Neuronal stem cell (in vitro differentiated cells): ENCODE measurements around the gene CD44.

Experiments used
- DNase-seq: peaks from one replicate; pipeline ENCODE4 v3.0.0-alpha.2; 2013; ENCODE audit warnings: low spot score
- H2AFZ ChIP-seq: one replicate; pipeline ENCODE4 v1.6.1; 2013; ENCODE audit warnings: mild to moderate bottlenecking, low read length, inconsistent platforms
- H2AK5ac ChIP-seq: 2 replicates; pipeline ENCODE4 v1.6.1; 2013; ENCODE audit warnings: low read depth, mild to moderate bottlenecking, inconsistent platforms, low read length, moderate library complexity, mixed read lengths
- H2BK120ac ChIP-seq: 2 replicates; pipeline ENCODE4 v1.6.1; 2013; ENCODE audit warnings: low read depth, mild to moderate bottlenecking, inconsistent platforms, low read length, moderate library complexity, mixed read lengths
- H2BK12ac ChIP-seq: one replicate; pipeline ENCODE4 v1.6.1; 2013; ENCODE audit warnings: low read length, inconsistent platforms
- H2BK15ac ChIP-seq: 2 replicates; pipeline ENCODE4 v1.6.1; 2013; ENCODE audit warnings: mild to moderate bottlenecking, low read length, inconsistent platforms, mixed read lengths
- H2BK5ac ChIP-seq: one replicate; pipeline ENCODE4 v1.6.1; 2013; ENCODE audit warnings: inconsistent platforms, mild to moderate bottlenecking, low read length, moderate library complexity
- H3K14ac ChIP-seq: one replicate; pipeline ENCODE4 v1.6.1; 2013; ENCODE audit warnings: low read length, inconsistent platforms
- H3K18ac ChIP-seq: 2 replicates; pipeline ENCODE4 v1.6.1; 2013; ENCODE audit warnings: low read length, inconsistent platforms
- H3K23ac ChIP-seq: 2 replicates; pipeline ENCODE4 v1.6.1; 2013; ENCODE audit warnings: low read depth, mild to moderate bottlenecking, mixed read lengths, low read length, inconsistent platforms; ENCODE audit not compliant: poor library complexity
- H3K27ac ChIP-seq: replicated peaks from 3 replicates; pipeline ENCODE4 v1.5.1; 2013; ENCODE audit warnings: low read length, inconsistent platforms
- H3K27me3 ChIP-seq, 3 experiments: 2 replicates each; pipeline ENCODE4 v1.6.1; 2013; ENCODE audit warnings: low read length in 3 of 3, mild to moderate bottlenecking in 2 of 3, inconsistent platforms in 1 of 3, low read depth in 1 of 3, mixed read lengths in 1 of 3, moderate library complexity in 1 of 3; ENCODE audit not compliant: control insufficient read depth in 3 of 3, insufficient read depth in 3 of 3
- H3K36me3 ChIP-seq, 2 donors: replicated peaks in 1 of 2; 2 replicates each; pipeline ENCODE4 v1.6.1; 2013; ENCODE audit warnings: low read length in 2 of 2; ENCODE audit not compliant: control insufficient read depth in 2 of 2, insufficient read depth in 2 of 2
- H3K4ac ChIP-seq: 2 replicates; pipeline ENCODE4 v1.6.1; 2013; ENCODE audit warnings: inconsistent platforms, mild to moderate bottlenecking, low read length, moderate library complexity
- H3K4me1 ChIP-seq, 2 donors: 1 replicate in 1 of 2; 2 replicates in 1 of 2; pipeline ENCODE4 v1.6.1; 2013; ENCODE audit warnings: low read length in 2 of 2, low read depth in 1 of 2; ENCODE audit not compliant: control insufficient read depth in 2 of 2, insufficient read depth in 1 of 2
- H3K4me2 ChIP-seq: one replicate; pipeline ENCODE4 v1.6.1; 2013; ENCODE audit warnings: mild to moderate bottlenecking, low read length, inconsistent platforms; ENCODE audit not compliant: insufficient read depth, poor library complexity, severe bottlenecking
- H3K4me3 ChIP-seq, 2 donors: 2 replicates each; pipeline ENCODE4 v1.5.1; 2013; ENCODE audit warnings: low read length in 2 of 2, mild to moderate bottlenecking in 2 of 2, inconsistent platforms in 1 of 2, moderate library complexity in 1 of 2
- H3K79me1 ChIP-seq: one replicate; pipeline ENCODE4 v1.6.1; 2013; ENCODE audit warnings: low read depth, mild to moderate bottlenecking, inconsistent platforms, low read length, moderate library complexity
- H3K9ac ChIP-seq: one replicate; pipeline ENCODE4 v1.6.1; 2013; ENCODE audit warnings: mild to moderate bottlenecking, low read depth, low read length, inconsistent platforms; ENCODE audit not compliant: poor library complexity
- H3K9me3 ChIP-seq, 2 donors: replicated peaks in 1 of 2; 2 replicates each; pipeline versions ENCODE3 to v1.6.1; 2013; ENCODE audit warnings: low read length in 2 of 2, mild to moderate bottlenecking in 2 of 2, inconsistent platforms in 1 of 2, low read depth in 1 of 2, mixed read lengths in 1 of 2, moderate library complexity in 1 of 2; ENCODE audit not compliant: control insufficient read depth in 2 of 2, insufficient read depth in 1 of 2
- H4K8ac ChIP-seq: one replicate; pipeline ENCODE4 v1.6.1; 2013; ENCODE audit warnings: low read depth, mild to moderate bottlenecking, inconsistent platforms, low read length, moderate library complexity
- H4K91ac ChIP-seq: one replicate; pipeline ENCODE4 v1.6.1; 2013; ENCODE audit warnings: low read length, low read depth, mild to moderate bottlenecking, inconsistent platforms; ENCODE audit not compliant: poor library complexity
- WGBS, 2 donors: extraction: QIAGEN DNeasy Blood & Tissue Kit; methylation state at CpG; one replicate each; pipeline ENCODE4 v1.1.7; 2013; ENCODE audit warnings: missing lambda C conversion rate in 2 of 2, mixed read lengths in 1 of 2; ENCODE audit not compliant: insufficient read length in 2 of 2, insufficient replicate concordance in 1 of 2; ENCODE audit errors: extremely low coverage in 2 of 2; 5-methylcytosine and 5-hydroxymethylcytosine counted together

CD44 gene

DNA sequence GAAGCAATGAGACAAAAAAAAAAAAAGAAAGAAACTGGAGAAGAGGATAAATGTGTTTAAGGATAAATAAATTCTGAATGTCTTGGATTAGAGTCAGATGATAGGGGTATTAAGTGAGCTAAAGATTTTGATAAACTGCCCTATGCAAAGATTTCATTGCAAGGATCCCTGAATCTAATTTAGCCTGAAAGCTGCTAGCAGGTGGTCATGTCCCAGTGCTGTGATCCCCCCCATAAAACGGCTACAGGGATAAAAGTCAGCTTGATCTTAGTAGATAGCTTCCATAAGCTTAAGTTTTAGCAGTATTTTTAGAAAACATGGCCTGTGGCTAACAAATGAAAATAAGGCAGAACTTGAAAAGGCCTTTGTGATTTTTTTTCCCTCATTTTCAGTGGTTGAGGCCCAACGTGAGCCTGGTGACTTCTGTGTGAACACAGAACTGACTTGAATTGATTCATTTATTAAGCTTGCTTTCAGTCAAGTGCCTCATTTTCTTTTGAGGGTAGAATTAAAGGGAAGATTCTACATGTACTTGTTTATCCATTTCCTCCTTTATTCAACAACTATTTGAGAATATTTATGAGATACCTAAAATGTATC, 44.5 kb downstream of the CD44 start:
- Histone ChIP-seq H3K9me3 (no peaks in the 10 kb centered on the region), H3K4me3 (no peak overlapping the region), H3K4ac (no peak overlapping the region), H3K36me3 (no peaks in the 10 kb centered on the region), H2AFZ (peak overlapping the region; percentile 60), H3K27me3 (no peaks in the 10 kb centered on the region), H4K91ac (no peak overlapping the region), H3K4me1 (peaks cover 3 to 19% of the 10 kb centered on the region in 2 donors), H2BK12ac (no peak overlapping the region), H3K23ac (no peak overlapping the region), H4K8ac (no peak overlapping the region), H2BK120ac (no peak overlapping the region), H2BK15ac (no peak overlapping the region), H2AK5ac (no peak overlapping the region), H2BK5ac (no peak overlapping the region), H3K18ac (no peak overlapping the region), H3K9ac (no peak overlapping the region), H3K79me1 (no peaks in the 10 kb centered on the region), H3K27ac (no peak overlapping the region), H3K4me2 (no peak overlapping the region), H3K14ac (no peak overlapping the region)
- DNase-seq, result no peak
- no CpG with 5 or more reads among the region's 2 CpGs for WGBS, 2 donors

DNA sequence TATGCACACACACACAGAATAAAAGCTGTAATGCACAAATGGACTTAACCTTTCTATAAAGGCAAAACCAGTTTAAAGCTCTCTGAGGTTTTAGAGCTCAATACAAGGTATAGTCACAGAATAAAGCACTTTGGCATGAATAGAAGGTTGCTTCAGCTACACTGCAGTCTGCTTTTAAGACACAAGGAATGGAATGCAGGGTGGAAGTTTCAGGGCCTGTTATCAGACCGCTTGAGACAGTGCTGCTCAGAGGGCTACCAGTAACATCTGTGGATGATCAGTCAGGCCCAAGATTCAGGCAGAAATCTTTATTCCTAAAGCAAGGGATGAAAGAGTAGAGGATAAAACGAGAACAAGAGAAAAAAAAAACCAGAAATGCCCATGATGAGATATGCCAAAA, 46.7 kb downstream of the CD44 start:
- Histone ChIP-seq H3K4me1 (peaks cover 1 to 5% of the 10 kb centered on the region in 2 donors), H2BK5ac (no peak overlapping the region), H3K4me3 (no peak overlapping the region), H3K14ac (no peak overlapping the region), H4K91ac (no peak overlapping the region), H3K4ac (no peak overlapping the region), H3K4me2 (no peak overlapping the region), H3K27me3 (no peaks in the 10 kb centered on the region), H3K23ac (no peak overlapping the region), H2BK12ac (no peak overlapping the region), H2AK5ac (no peak overlapping the region), H3K9ac (no peak overlapping the region), H2BK120ac (no peak overlapping the region), H4K8ac (no peak overlapping the region), H3K36me3 (no peaks in the 10 kb centered on the region), H3K27ac (no peak overlapping the region), H2BK15ac (no peak overlapping the region), H3K9me3 (no peaks in the 10 kb centered on the region), H3K79me1 (no peaks in the 10 kb centered on the region), H3K18ac (no peak overlapping the region), H2AFZ (no peak overlapping the region)
- peak; percentile 24 for DNase-seq
- no CpG with 5 or more reads among the region's 2 CpGs for WGBS, 2 donors

DNA sequence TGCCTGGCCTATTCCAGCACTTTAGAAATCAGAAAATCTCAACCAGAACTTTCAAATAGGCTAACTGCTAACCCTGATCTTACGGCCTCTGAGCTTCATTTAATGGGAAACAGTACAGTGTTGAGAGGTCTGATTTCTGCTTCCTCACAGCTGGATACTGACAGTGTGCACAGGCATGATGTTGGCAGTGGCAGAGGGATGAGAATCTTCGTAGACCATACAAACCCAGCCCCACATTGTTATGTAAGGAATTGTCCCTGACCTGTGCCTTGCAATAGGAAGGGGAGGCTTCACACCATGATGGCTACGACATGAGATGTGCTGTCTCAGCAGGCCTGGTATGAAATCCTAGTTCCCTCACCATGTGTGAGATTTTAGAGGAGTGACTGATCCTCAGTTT, 49.0 kb downstream of the CD44 start:
- Histone ChIP-seq H3K4ac (no peak overlapping the region), H3K23ac (no peak overlapping the region), H2BK12ac (no peak overlapping the region), H2AK5ac (no peak overlapping the region), H3K4me1 (peaks cover 3 to 5% of the 10 kb centered on the region in 2 donors), H2BK120ac (no peak overlapping the region), H2BK5ac (no peak overlapping the region), H3K14ac (no peak overlapping the region), H3K27ac (no peak overlapping the region), H3K27me3 (no peaks in the 10 kb centered on the region), H2BK15ac (no peak overlapping the region), H3K4me3 (no peak overlapping the region), H3K36me3 (no peaks in the 10 kb centered on the region), H3K18ac (no peak overlapping the region), H4K91ac (no peak overlapping the region), H3K9me3 (no peaks in the 10 kb centered on the region), H2AFZ (no peak overlapping the region), H3K4me2 (no peak overlapping the region), H3K9ac (no peak overlapping the region), H3K79me1 (no peaks in the 10 kb centered on the region), H4K8ac (no peak overlapping the region)
- no CpG with 5 or more reads among the region's 3 CpGs for WGBS, 2 donors
- DNase-seq, result no peak

DNA sequence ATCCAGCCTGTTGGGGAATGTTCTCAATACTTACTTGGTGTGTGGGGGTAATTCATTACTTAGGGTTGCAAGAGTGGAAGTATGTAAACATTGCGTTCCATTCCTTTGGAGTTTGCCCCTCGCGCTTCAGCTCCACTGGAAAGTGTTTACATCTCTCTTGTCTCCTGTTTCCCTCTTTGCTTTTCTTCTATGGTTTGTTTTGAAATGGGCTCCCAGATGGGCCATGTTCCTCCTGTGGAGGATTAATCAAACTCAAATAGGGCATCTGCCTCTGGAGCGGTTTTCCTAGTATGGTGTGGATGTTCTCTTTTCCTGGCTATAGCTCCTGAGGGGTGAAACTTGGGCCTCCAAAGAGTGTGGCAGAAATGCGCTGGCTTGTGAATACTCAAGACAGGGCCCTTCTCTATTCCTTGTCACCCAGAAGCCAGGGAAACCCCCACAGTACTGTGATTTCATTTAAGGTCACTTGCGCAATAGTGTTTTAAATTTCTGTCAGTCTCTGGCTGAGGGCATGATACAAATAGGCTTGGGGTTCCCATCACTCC, 51.9 kb downstream of the CD44 start:
- H3K9ac ChIP-seq, result no peak overlapping the region
- no peak overlapping the region for H4K8ac ChIP-seq
- H3K4me3 ChIP-seq, result no peak overlapping the region
- no peak overlapping the region for H3K18ac ChIP-seq
- H3K14ac ChIP-seq, result no peak overlapping the region
- H2AK5ac ChIP-seq, result no peak overlapping the region
- no peak overlapping the region for H2BK120ac ChIP-seq
- no peak overlapping the region for H3K23ac ChIP-seq
- H3K36me3 ChIP-seq, result no peaks in the 10 kb centered on the region
- H2BK5ac ChIP-seq, result no peak overlapping the region
- no peak overlapping the region for H3K27ac ChIP-seq
- H2AFZ ChIP-seq, result no peak overlapping the region
- DNase-seq, result no peak
- H3K27me3 ChIP-seq, result no peaks in the 10 kb centered on the region
- no peak overlapping the region for H4K91ac ChIP-seq
- H3K4ac ChIP-seq, result no peak overlapping the region
- no peaks in the 10 kb centered on the region for H3K9me3 ChIP-seq
- no peak overlapping the region for H3K4me2 ChIP-seq
- no peak overlapping the region for H2BK12ac ChIP-seq
- no peak overlapping the region for H2BK15ac ChIP-seq
- H3K4me1 ChIP-seq, result peaks cover 1 to 2% of the 10 kb centered on the region in 2 donors
- no peaks in the 10 kb centered on the region for H3K79me1 ChIP-seq
- no CpG with 5 or more reads among the region's 6 CpGs for WGBS, 2 donors
